OCI-LY7 (cell line): ENCODE data around the gene EPB41L2.

Source experiments
- EZH2phosphoT487 ChIP-seq: fragments of 200-600 bp; sonication (generic); IDR thresholded peaks from 2 replicates; pipeline ENCODE4 v1.6.1; 2018; ENCODE audit warnings: low read depth, borderline replicate concordance, mild to moderate bottlenecking, mixed run types, antibody characterized with exemption, low read length, moderate library complexity, mixed read lengths
- TF ChIP-seq, protein P1 (sequence below): fragments of 200-600 bp; sonication (generic); conservative IDR thresholded peaks from 2 replicates; pipeline ENCODE4 v1.5.1; 2014; ENCODE audit warnings: mild to moderate bottlenecking, antibody characterized with exemption, low read length, moderate library complexity, mixed read lengths

DNA sequence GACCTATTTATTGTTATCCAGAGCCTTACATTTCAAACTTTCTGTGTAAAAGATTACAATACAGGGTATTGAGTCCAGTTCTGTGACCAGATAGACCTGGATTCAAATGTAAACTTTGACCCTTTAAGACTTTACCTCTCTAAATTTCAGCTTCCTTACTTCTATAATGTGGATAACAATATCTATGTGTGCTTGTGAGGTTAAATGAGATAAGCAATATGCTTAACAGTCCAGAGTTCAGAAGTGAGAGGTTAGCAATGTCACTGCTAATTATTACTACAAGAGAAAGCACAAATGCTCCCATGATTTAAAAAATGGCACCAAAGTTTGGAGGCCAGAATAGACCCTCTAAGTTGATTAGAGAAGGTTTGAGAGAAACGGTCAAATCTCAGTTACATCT, 27.5 kb downstream of the EPB41L2 start:
- TF ChIP-seq, protein P1, sequence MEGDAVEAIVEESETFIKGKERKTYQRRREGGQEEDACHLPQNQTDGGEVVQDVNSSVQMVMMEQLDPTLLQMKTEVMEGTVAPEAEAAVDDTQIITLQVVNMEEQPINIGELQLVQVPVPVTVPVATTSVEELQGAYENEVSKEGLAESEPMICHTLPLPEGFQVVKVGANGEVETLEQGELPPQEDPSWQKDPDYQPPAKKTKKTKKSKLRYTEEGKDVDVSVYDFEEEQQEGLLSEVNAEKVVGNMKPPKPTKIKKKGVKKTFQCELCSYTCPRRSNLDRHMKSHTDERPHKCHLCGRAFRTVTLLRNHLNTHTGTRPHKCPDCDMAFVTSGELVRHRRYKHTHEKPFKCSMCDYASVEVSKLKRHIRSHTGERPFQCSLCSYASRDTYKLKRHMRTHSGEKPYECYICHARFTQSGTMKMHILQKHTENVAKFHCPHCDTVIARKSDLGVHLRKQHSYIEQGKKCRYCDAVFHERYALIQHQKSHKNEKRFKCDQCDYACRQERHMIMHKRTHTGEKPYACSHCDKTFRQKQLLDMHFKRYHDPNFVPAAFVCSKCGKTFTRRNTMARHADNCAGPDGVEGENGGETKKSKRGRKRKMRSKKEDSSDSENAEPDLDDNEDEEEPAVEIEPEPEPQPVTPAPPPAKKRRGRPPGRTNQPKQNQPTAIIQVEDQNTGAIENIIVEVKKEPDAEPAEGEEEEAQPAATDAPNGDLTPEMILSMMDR: no peak
- no peak for TF ChIP-seq EZH2phosphoT487
